Lower lobe of right lung (tissue), 2 donors: ENCODE data around the gene ENTPD8. TPM values are rescaled to one million over a fixed set of nuclear protein-coding genes. Genes with fewer than 3 reads are reported as not detected.

Experiments
- ATAC-seq, 2 donors: fragments of 200-7000 bp; cut with Tn5 transposase; one replicate each; pipeline ENCODE4 v1.9.1; 2020 to 2022; ENCODE audit warnings: mild to moderate bottlenecking in 2 of 2, moderate library complexity in 2 of 2
- DNase-seq: peaks from one replicate; pipeline ENCODE4 v3.0.0-alpha.2; 2020
- H3K27ac ChIP-seq: fragments of 200-600 bp; one replicate; pipeline ENCODE4 v1.8.0; 2022
- H3K27me3 ChIP-seq: fragments of 200-600 bp; one replicate; pipeline ENCODE4 v1.8.0; 2022; ENCODE audit warnings: low read depth
- H3K36me3 ChIP-seq: fragments of 200-600 bp; one replicate; pipeline ENCODE4 v1.8.0; 2022; ENCODE audit warnings: mild to moderate bottlenecking
- H3K4me1 ChIP-seq: fragments of 200-600 bp; one replicate; pipeline ENCODE4 v1.8.0; 2022
- H3K4me3 ChIP-seq: fragments of 200-600 bp; one replicate; pipeline ENCODE4 v1.8.0; 2022; ENCODE audit warnings: mild to moderate bottlenecking
- H3K9me3 ChIP-seq: fragments of 200-600 bp; one replicate; pipeline ENCODE4 v1.8.0; 2022
- CTCF ChIP-seq: fragments of 200-600 bp; IDR thresholded peaks from one replicate; pipeline ENCODE4 v1.8.0; 2022; ENCODE audit warnings: antibody characterized with exemption, mild to moderate bottlenecking
- intact Hi-C: fragments of 100-400 bp; cut with DNase I; formaldehyde crosslinking; loops from one replicate; pipeline ENCODE4 v1.11.0; 2022
- total RNA-seq: library from RNA; stranded (reverse); fragmentation: NEBNext Ultra II Directional; extraction: Animal tissue kit (Norgen Biotek cat#: 25700); gene quantifications from one replicate; pipeline ENCODE4 v1.2.1, GENCODE V29; 2021
- donor health status: DM: no; HTN: yes; CAD: no; lungs with severe emphysema.

The ENTPD8 gene
- total RNA-seq, 1 donor from 2014 or later: 0.15 TPM

- H3K4me1 ChIP-seq: peaks cover 18% of the 10 kb centered on the region
- no peak overlapping the region for H3K27ac ChIP-seq
- TF ChIP-seq CTCF: no peak
- DNase-seq (no peak), ATAC-seq (no peak)
- intact Hi-C loops: no loop called here
- H3K36me3 ChIP-seq: no peaks in the 10 kb centered on the region
- H3K9me3 ChIP-seq: no peaks in the 10 kb centered on the region
- H3K27me3 ChIP-seq: peaks cover 19% of the 10 kb centered on the region
- H3K4me3 ChIP-seq: peak overlapping the region; percentile 47
Observed at GRCh38 chr9:137441935-137442321, 771 bp upstream of the ENTPD8 start.

GRCh38 chr9:137439158-137439714 is 1.9 kb downstream of the ENTPD8 start:
- DNase-seq: peak; percentile 38
- Histone ChIP-seq H3K27me3 (peaks cover 19% of the 10 kb centered on the region), H3K4me1 (peaks cover 10% of the 10 kb centered on the region), H3K9me3 (no peaks in the 10 kb centered on the region), H3K36me3 (no peaks in the 10 kb centered on the region), H3K4me3 (no peak overlapping the region), H3K27ac (no peak overlapping the region)
- TF ChIP-seq CTCF: no peak
- intact Hi-C loops: no loop called here
- ATAC-seq: no peak

- ATAC-seq (no peak), DNase-seq (peak; percentile 33)
- no peak for TF ChIP-seq CTCF
- H3K36me3 ChIP-seq: no peaks in the 10 kb centered on the region
- H3K9me3 ChIP-seq: no peaks in the 10 kb centered on the region
- peaks cover 19% of the 10 kb centered on the region for H3K27me3 ChIP-seq
- intact Hi-C loops: no loop called here
- H3K27ac ChIP-seq: no peak overlapping the region
- H3K4me1 ChIP-seq: peaks cover 10% of the 10 kb centered on the region
- no peak overlapping the region for H3K4me3 ChIP-seq
Observed at GRCh38 chr9:137438591-137439157, 2.5 kb downstream of the ENTPD8 start.

GRCh38 chr9:137437691-137438590 is 3.2 kb downstream of the ENTPD8 start:
- Histone ChIP-seq H3K27me3 (peaks cover 15% of the 10 kb centered on the region), H3K27ac (no peak overlapping the region), H3K4me1 (peaks cover 10% of the 10 kb centered on the region), H3K36me3 (no peaks in the 10 kb centered on the region), H3K9me3 (no peaks in the 10 kb centered on the region), H3K4me3 (no peak overlapping the region)
- ATAC-seq: no peak
- DNase-seq: peak; percentile 41
- intact Hi-C loops: no loop called here
- no peak for TF ChIP-seq CTCF

- no peak for ATAC-seq
- H3K9me3 ChIP-seq: no peaks in the 10 kb centered on the region
- DNase-seq: peak; percentile 47
- intact Hi-C loops: no loop called here
- H3K4me3 ChIP-seq: no peak overlapping the region
- TF ChIP-seq CTCF: no peak
- no peak overlapping the region for H3K27ac ChIP-seq
- peaks cover 10% of the 10 kb centered on the region for H3K4me1 ChIP-seq
- H3K36me3 ChIP-seq: no peaks in the 10 kb centered on the region
- H3K27me3 ChIP-seq: peaks cover 6% of the 10 kb centered on the region
Observed at GRCh38 chr9:137436761-137437600, 4.2 kb downstream of the ENTPD8 start.
